GM21526 (cell line): Measurements from ENCODE around the gene UBE2K.
"Not testable (repeated sequence)": the region's sequence is repeated elsewhere in the genome, so short reads cannot be mapped to it uniquely, and the experiment has no call there.

ENCODE experiments used
- ATAC-seq: cut with Tn5 transposase; IDR thresholded peaks from one replicate; pipeline ENCODE4 v1.9.1; 2021; ENCODE audit warnings: moderate library complexity; ENCODE audit not compliant: unreplicated experiment, low FRiP score

Gene UBE2K

DNA sequence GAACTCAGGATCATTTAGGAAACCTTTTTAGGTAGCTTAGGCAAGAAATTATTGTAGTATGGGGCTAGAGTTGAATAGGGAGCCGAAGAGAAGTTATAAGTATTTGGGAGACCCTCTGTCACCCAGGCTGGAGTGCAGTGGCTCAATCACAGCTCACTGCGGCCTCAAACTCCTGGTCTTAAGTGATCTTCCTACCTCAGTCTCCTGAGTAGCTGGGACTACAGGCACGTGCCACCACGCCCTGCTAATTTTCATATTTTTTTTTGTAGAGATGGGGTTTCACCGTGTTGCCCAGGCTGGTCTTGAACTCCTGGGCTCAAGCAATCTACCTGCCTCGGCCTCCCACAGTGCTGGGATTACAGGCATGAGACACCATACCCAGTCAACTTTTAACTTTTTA, 23.3 kb downstream of the UBE2K start:
- ATAC-seq, result not testable (repeated sequence)

DNA sequence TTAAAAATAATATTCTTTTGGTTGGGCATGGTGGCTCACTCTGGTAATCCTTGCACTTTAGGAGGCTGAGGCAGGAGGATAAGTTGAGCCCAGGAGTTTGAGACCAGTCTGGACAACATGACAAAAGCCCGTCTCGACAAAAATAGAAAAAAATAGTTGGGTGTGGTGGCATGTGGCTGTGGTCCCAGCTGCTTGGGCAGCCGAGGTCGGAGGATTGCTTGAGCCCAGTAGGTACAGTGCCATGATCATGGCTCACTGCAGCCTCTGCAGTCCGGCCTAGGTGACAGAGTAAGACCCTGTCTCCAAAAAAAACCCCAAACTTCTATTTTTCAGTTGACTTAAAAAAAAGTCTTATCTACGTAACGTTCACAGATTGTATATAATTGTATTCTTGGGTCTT, 23.9 kb downstream of the UBE2K start:
- ATAC-seq, result no peak

GRCh38 chr4:39729557-39729956, 31.6 kb downstream of the UBE2K start:
- ATAC-seq, result no peak

DNA sequence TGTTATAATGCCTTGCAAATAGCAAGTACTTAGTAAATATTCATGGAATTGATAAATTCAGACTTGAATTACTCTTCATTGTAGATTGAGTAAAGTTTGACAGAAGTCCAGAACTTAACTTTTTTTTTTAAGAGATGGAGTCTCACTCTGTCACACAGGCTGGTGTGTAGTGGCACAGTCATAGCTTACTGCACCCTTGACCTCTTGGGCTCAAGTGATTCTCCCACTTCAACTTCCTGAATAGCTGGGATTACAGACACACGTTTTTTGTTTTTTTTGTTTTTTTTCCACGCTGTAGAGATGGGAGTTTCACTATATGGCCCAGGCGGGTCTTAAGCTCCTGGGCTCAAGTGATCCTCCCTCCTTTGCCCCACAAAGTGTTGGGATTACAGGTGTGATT, 32.1 kb downstream of the UBE2K start:
- no peak for ATAC-seq

DNA sequence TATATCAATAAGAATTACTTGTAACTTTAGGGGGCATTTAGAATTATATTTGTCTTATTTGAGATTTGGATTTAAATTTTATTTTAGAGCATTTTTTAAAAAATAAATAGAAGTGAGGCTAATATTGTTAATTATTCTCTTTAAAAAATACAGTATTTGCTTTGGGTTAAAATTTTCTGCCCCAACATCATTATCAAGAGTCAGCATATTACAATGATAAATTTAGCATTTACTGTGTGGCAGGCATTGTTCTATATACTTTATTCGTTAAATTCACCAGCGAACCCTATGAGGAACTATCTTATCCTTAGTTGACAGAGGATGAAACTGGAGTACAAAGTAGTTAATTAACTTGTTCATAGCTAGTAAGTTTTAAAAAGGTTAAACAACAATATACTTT, 34.0 kb downstream of the UBE2K start:
- no peak for ATAC-seq

DNA sequence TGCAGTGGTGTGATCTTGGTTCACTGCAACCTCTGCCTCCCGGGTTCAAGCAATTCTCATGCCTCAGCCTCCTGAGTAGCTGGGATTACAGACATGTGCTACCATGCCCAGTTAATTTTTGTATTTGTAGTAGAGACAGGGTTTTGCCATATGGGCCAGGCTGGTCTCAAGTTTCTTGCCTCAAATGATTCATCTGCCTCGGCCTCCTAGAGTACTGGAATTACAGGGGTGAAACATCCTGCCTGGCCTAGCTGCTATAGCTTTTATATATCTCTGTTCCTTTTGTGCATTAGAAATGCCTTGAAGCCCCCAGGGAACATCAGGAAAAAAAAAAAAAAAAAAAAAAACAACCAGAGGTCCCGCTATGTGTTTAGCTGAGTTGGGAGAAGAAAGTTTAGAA, 34.8 kb downstream of the UBE2K start:
- ATAC-seq, result no peak

DNA sequence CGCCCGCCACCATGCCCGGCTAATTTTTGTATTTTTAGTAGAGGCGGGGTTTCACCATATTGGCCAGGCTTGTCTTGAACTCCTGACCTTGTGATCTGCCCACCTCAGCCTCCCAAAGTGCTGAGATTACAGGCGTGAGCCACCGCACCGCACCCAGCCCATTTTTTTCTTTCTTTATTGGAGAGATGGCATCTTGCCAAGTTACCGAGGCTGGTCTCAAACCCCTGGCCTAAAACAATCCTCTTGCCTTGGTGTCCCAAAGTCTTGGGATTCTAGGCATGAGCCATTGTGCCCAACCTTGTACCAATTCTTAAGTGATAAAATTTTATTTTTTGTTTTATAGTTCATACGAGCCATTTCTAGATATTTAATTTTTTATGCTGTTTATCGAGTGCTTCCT, 41.7 kb downstream of the UBE2K start:
- not testable (repeated sequence) for ATAC-seq

GRCh38 chr4:39741401-39741800, 43.5 kb downstream of the UBE2K start:
- no peak for ATAC-seq

DNA sequence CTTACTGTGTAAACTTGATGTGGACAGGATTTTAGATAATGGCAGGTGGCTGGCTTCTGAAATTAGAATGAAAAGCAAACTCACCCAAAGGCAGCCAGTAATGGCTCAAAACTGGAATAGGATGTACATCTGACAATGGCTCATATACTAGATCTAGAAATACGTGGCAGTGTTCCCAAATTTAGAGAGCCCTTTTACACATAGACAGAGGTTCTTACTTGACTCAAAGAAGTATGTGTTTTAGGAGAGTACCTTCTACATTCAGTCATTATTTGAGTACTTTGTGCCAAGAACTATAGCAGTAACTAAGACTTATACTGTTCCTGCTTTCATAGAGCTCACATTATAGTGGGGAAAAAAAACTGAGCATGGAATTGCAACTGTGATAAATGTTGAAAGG, 48.0 kb downstream of the UBE2K start:
- no peak for ATAC-seq

- no peak for ATAC-seq
Measured at GRCh38 chr4:39750216-39750615, 52.3 kb downstream of the UBE2K start.

DNA sequence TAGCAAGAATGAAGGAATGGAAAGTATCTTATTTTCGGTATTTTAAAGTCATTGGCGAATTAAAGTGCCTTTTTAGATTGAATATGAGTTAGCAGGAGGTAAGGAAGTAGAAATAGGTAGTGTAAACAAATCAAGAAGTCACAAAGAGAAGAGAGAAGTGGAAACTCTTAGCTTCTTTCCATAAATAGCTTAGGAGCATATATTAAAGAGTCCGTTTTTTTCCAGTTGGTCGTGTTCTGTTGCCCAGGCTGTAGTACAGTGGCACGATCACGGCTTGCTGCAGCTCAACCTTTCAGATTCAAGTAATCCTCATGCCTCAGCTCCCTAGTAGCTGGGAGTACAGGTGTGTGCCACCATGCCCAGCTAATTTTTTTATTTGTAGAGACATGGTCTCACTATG, 56.4 kb downstream of the UBE2K start:
- ATAC-seq, result no peak

- ATAC-seq, result no peak
Measured at GRCh38 chr4:39756159-39756558, 58.2 kb downstream of the UBE2K start.

- no peak for ATAC-seq
Measured at GRCh38 chr4:39758176-39758575, 60.2 kb downstream of the UBE2K start.

DNA sequence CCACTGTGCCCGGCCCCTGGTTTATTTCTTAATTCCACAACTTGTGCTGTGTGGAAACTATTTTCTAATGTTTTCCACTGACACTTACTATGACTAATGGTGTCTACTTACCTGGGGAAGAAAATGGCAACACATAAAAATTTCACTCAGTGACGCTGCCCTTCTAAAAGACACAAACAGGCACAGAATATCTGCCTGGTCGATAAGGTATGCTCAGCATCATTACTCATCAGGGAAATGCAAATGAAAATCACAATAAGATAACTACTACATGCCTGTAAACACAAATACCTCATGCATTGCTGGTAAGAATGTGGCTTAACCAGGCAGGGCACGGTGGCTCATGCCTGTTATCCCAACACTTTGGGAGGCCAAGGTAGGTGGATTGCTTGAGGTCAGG, 61.6 kb downstream of the UBE2K start:
- ATAC-seq, result no peak

DNA sequence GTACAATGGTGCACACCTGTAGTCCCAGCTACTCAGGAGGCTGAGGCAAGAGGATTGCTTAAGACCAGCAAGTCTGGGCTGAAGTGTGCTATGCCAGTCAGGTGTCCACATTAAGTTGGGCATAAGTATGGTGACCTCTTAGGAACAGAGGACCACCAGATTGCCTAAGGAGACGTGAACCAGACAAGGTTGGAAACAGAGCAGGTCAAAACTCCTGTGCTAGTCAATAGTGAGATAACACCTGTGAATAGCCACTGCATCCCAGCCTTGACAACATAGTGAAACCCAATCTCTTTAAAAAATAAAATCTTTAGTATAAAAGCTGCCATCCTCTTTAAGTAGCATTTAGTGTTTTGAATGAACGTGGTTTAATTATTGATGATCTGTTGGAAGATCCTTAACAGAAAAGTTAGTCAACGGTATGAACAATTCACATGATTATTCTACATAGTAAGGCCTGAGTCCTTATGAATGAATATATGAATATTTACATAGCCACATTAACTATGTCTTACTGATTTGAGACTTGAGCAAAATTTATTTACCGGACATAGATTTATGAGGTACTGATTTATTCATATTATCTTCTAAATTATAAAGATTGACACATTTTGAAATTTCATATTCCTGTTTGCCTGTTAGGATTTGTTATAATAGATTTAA, 63.2 kb downstream of the UBE2K start:
- ATAC-seq, result no peak

DNA sequence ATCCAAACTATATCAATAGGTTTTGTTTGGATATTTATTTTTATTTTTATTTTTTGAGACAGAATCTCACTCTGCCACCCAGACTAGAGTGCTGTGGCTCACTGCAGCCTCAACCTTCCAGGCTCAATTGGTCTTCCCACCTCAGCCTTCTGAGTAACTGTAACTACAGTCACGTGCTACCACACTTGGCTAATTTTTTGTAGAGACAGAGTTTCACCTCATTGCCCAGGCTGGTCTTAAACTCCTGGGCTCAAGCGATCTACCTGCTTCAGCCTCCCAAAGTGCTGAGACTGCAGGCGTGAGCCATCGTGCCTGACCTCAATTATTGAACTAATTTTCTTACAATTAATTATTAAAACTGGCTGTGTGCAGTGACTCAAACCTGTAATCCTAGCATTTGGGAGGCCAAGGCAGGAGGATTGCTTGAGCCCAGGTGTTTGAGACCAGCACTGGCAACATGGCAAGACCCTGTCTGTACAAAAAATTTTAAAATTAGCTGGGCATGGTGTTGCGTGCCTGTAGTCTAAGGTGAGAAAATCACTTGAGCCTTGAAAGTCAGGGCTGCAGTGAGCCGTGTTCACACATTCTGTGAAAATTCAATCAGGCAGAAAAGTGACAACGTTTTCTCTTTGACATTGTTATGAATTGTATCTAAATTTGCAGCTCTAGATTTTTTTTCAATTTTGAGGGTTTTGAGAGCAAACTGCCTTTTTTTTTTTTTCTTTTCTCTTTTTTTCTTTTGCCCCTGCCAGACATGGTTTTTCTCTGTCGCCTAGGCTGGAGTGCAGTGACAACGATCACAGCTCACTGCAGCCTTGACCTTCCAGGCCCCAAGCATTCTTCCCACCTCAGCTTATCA, 66.0 kb downstream of the UBE2K start:
- no peak for ATAC-seq

GRCh38 chr4:39770005-39770404, 72.1 kb downstream of the UBE2K start:
- no peak for ATAC-seq

- ATAC-seq, result no peak
Measured at GRCh38 chr4:39770471-39770870, 72.5 kb downstream of the UBE2K start.

DNA sequence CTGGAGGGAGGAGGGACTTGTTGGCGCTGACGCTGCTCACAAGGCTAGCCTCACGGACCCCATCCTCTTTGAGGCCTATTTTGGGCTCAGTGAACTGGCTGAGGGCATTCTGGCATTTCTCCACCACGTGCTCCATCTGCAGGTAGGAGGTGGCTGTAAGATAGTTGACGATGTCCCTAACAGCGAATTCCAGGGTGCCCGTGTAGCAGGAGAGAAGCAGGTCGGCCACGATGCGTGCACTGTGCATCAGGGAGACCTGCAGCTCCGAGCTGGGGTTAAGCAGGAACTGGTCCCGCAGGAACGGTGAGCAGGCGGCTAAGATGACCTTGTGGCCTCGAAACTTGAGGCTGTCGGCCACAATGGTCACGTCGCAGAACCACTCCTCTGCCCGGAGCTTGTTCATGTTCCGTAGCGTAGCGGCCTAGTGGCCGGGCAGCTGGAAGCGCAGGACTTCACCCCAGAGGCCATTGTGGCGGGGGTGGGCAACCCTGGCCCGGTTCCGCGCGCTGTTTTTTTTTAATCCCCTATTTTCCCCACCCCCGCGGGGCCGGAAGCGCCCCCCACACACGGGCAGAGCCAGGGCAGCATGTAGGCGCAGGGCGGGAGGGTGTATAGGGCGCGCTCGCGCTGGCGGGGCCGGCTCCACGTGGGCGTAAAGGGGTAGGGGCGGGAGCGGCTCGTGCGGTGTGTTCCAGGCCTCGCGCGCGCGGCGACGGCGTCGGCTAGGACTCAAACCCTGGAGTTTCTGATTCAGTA, 73.2 kb downstream of the UBE2K start:
- ATAC-seq, result no peak

DNA sequence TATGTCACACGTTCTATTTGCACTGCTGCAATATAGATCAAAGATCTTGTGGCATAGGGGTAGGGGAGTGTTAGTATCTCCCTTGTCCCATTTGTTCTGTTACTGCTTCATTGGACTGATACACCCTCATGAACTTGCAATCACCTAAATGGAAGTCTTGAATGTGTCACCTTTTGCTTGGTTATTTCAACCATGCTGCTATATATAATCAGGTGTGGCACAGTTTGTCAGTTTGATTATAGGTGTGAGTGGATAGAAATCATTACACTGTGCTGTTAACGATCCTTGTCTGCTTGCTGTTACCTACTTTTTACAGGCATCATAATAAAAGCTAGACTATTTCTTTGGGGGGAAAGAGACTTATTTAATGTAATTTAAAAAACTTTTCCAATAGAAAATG, 84.1 kb downstream of the UBE2K start:
- not testable (repeated sequence) for ATAC-seq

DNA sequence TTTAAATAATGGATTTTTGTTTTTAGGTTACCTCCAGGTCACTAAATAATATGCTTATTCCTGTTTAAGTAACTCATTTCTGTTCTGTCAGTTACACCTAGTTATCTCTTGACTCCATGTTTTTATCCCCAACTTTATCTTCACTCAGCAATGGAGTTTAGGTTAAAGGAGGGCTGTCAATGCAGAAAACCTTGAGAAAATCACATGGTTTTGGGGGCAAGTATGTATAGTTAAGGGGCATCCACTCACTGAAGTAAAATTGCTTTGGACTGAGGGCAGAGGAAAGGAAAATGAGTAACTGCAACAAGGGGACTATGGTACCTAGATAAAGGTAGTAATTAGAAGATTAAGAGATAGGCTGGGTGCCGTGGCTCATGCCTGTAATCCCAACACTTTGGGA, 87.1 kb downstream of the UBE2K start:
- no peak for ATAC-seq
